HUES6 (cell line): ENCODE results near the gene MYBBP1A.

ENCODE experiments used
- H3K27ac ChIP-seq: 2 replicates; pipeline ENCODE4 v1.7.0; 2013; ENCODE audit warnings: low read depth, mild to moderate bottlenecking, low read length, inconsistent platforms
- H3K27me3 ChIP-seq: 2 replicates; pipeline ENCODE4 v1.6.1; 2013; ENCODE audit warnings: low read length; ENCODE audit not compliant: control insufficient read depth, insufficient read depth
- H3K36me3 ChIP-seq: 2 replicates; pipeline ENCODE4 v1.6.1; 2013; ENCODE audit warnings: low read length; ENCODE audit not compliant: control insufficient read depth, insufficient read depth
- H3K4me1 ChIP-seq: 2 replicates; pipeline ENCODE4 v1.6.1; 2013; ENCODE audit warnings: low read length; ENCODE audit not compliant: control insufficient read depth, insufficient read depth
- H3K4me3 ChIP-seq: 2 replicates; pipeline ENCODE4 v1.5.1; 2013; ENCODE audit warnings: low read depth, low read length
- H3K9ac ChIP-seq: one replicate; pipeline ENCODE4 v1.6.1; 2013; ENCODE audit warnings: mild to moderate bottlenecking, low read length
- H3K9me3 ChIP-seq: 2 replicates; pipeline ENCODE4 v1.6.1; 2013; ENCODE audit warnings: low read depth, low read length; ENCODE audit not compliant: control insufficient read depth, insufficient read depth

The MYBBP1A gene

DNA sequence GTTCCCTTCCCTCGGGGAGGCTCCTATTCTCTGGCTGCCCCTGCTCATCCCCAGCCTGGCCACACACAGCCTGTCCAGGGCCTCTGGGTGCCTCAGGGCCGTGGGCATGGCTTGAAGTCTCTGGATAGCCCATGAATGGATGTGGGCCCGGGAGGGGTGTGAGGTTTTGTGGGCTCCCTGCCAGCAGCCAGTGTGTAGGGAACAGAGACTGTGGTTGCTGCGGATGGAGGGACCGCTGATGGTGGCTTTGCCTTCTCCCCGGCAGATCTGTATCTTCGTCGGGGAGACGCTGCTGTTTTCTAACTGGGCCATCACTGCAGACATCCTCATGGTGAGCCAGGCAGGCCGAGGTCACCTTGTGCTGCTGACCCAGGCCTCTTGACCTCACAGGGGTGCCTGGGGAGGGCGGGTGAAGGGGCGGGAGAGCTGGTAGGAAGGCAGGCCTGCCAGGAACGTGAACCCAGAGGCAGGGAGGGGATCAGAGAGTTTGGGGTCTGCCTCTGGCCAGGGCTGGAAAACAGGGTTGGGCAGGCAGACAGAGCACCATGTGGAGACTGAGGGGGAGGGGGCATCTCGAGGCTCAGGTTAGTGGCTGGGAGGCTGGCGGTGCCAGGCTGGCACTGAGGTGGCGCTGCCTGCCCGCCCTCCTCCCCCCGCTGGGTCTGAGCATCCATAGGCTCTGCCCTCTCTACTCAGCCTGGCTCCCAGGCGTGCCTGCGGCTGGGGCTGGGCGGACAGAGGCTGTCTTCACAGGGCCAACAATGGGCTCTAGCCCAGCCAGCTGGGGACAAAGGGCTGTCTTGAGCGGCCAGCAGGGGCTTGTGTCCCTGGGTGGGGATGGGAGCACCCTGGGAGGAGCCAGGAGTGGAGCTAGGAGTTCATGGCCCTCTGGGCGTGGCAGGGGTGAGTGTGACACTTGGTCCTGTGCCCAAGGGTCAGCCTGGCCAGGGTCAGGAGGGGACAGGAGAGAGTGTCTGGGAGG is 21.4 kb downstream of the MYBBP1A start:
- H3K36me3 ChIP-seq = peaks cover 20% of the 10 kb centered on the region
- no peak overlapping the region for H3K4me3 ChIP-seq
- no peak overlapping the region for H3K27ac ChIP-seq
- H3K27me3 ChIP-seq = peaks cover 44% of the 10 kb centered on the region
- H3K4me1 ChIP-seq = peaks cover 27% of the 10 kb centered on the region
- no peak overlapping the region for H3K9ac ChIP-seq
- no peaks in the 10 kb centered on the region for H3K9me3 ChIP-seq

DNA sequence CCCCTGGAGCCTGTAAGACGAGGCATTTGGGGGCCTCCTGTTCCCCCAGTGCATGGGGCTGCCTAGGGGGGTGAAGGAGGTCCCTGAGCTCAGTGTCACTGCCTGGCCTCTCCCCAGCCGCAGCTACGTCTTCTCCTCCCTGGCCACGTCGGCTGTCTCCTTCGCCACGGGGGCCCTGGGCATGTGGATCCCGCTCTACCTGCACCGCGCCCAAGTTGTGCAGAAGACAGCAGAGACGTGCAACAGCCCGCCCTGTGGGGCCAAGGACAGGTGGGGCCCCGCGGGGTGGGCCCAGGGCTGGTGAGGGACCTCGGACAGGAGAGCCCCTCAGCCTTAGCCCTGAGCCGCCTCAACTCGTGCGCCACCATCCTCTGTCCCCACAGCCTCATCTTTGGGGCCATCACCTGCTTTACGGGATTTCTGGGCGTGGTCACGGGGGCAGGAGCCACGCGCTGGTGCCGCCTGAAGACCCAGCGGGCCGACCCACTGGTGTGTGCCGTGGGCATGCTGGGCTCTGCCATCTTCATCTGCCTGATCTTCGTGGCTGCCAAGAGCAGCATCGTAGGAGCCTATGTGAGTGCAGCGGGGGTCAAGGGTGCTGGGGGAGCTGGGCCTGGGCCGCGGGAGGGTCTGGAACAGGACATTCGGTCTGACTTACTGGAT is 22.2 kb downstream of the MYBBP1A start:
- peaks cover 27% of the 10 kb centered on the region for H3K4me1 ChIP-seq

DNA sequence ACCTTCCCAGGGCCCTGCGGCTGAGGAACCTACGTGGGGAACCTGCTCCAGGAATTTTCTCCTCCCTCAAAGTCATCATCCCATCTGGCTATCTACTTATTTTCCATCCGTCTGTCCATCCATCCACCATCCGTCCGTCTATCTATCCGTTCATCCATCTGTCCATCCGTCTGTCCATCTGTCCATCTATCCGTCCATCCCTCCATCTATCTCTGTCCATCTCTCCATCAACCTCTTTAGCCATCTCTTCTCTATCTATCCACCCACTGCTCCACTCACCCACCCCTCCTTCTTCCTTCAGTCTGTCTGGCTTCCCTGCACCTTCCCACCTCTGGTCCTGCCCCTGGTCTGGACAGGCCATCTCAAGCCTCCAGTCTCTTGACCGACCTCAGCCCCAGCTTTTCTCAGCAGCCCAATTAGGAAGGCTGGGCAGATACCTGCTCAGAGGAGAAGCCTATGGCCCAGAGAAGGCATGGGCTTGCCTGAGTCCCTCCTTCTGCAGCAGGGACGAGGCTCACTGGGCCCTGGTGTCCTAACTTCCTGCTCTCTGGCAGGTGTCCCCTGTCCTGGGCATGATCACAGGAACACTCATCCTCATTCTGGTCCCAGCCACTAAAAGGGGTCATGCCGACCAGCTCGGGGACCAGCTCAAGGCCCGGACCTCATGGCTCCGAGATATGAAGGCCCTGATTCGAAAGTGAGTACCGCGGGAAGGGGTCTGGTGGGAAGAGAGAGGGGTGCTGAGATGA is 23.0 kb downstream of the MYBBP1A start:
- Histone ChIP-seq H3K27ac (no peak overlapping the region), H3K36me3 (peaks cover 4% of the 10 kb centered on the region; the same call in 1 of the 2 replicates), H3K9me3 (no peaks in the 10 kb centered on the region), H3K27me3 (peaks cover 58% of the 10 kb centered on the region), H3K4me1 (peaks cover 31% of the 10 kb centered on the region), H3K4me3 (no peak overlapping the region), H3K9ac (no peak overlapping the region)

More for the DNA sequence above, 22.2 kb downstream of the MYBBP1A start:
- Histone ChIP-seq H3K27ac (no peak overlapping the region), H3K4me3 (no peak overlapping the region), H3K27me3 (peaks cover 52% of the 10 kb centered on the region), H3K9me3 (no peaks in the 10 kb centered on the region), H3K9ac (no peak overlapping the region), H3K36me3 (peaks cover 12% of the 10 kb centered on the region)

DNA sequence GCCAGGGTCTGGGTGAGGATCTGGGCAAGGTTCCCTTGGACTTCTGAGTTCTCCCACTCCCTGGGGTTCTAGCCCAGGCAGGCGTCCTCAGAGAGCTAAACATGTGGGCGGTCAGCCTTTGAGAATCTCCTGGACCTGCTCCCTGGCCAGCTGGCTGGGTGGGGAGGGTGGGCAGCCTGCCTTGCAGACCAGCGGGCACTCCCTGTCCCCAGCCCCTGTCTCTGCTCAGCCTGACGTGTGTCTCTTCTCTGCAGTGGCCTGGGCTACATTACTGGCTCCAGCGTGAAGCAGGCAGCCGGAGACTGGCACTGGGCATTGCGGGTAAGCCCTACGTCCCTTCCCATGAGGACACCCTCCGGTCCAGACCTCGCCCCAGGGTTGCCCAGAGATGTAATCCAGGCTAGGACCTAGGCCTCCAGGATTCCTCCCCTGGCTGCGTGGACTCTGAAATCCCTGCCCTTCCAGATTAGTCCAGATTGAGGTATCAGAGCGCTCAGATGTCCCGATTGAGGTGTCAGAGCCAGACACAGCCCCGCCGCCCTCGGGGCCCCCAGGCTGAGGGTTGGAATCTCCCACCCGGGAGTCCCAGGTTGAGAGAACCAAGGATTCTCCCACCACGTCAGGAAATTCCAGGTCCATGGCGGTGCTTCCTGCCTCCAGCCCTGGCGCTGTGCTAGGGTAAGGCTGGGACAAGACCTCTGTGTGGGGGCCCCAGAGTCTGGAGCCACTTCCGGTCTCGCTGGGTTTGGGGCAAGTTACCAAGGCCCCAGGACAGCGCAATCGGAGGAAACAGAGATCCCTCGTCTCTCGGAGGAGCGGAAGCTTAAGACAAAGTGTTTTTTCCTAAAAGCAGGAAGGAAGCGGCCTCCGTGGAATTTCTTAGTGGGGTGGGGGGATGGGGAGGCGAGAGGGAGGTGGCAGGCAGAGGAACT is 24.1 kb downstream of the MYBBP1A start:
- H3K9me3 ChIP-seq = no peaks in the 10 kb centered on the region

DNA sequence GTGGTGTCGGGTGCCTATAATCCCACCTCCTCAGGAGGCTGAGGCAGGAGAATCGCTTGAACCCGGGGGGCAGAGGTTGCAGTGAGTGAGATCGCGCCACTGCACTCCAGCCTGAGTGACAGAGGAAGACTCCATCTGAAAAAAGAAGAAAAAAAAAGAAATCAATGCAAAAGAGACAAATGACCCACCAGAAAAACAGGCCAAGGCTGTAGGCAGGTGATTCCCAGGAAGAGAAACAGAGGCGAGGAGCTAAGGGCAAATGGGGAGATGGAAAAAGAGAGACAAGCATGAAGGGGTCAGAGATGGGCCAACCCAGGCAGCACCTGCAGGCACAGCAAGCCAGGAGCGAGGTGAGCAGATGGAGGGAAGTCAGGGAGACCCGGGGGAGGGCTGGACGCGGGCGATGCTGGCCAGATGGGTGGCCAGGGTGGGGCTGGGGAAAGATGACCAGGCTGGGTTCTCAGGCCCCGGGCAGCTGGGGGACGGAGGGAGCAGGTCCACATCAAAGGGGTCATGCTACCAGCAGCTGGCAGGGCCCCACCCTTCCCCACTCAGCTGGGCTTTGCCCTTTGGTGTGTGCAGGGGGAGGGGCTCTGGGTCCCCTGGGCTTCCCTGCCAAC is 25.5 kb downstream of the MYBBP1A start:
- no peak overlapping the region for H3K9ac ChIP-seq
- H3K27me3 ChIP-seq = peaks cover 83% of the 10 kb centered on the region
- H3K4me1 ChIP-seq = peaks cover 14% of the 10 kb centered on the region; the same call in 1 of the 2 replicates
- no peak overlapping the region for H3K4me3 ChIP-seq
- no peak overlapping the region for H3K27ac ChIP-seq
- no peaks in the 10 kb centered on the region for H3K36me3 ChIP-seq
- H3K9me3 ChIP-seq = no peaks in the 10 kb centered on the region

More for the DNA sequence above, 24.1 kb downstream of the MYBBP1A start:
- peaks cover 69% of the 10 kb centered on the region for H3K27me3 ChIP-seq
- H3K36me3 ChIP-seq = no peaks in the 10 kb centered on the region
- no peak overlapping the region for H3K27ac ChIP-seq
- H3K4me3 ChIP-seq = no peak overlapping the region
- H3K9ac ChIP-seq = no peak overlapping the region
- H3K4me1 ChIP-seq = peaks cover 21% of the 10 kb centered on the region; the same call in 1 of the 2 replicates

DNA sequence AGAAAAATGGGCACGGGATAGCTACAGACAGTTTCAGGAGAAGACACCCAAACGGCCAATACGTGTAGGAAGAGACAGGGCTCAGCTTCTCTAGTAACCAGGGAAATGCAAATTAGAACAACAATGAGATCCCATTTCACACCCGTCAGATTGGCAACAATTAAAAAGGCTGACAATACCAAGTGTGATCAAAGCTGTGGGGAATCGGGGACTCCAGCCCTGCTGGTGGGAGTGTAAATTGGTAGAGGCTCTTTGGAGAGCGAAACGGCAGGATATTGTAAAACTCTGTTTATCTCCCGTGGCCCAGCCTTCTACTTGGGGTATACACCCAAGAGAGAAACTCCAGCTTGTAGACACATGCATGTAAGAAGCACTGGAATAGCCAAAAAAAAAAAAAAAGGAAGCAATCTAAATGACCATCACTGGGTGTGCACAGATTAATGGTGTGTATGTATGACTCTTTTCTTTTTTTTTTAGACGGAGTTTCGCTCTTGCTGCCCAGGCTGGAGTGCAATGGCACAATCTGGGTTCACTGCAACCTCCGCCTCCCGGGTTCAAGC is 27.5 kb downstream of the MYBBP1A start:
- H3K9ac ChIP-seq = no peak overlapping the region
- no peaks in the 10 kb centered on the region for H3K36me3 ChIP-seq
- H3K4me1 ChIP-seq = peaks cover 11% of the 10 kb centered on the region; the same call in 1 of the 2 replicates
- H3K4me3 ChIP-seq = no peak overlapping the region
- no peak overlapping the region for H3K27ac ChIP-seq
- H3K27me3 ChIP-seq = peaks cover 85% of the 10 kb centered on the region
- no peaks in the 10 kb centered on the region for H3K9me3 ChIP-seq

DNA sequence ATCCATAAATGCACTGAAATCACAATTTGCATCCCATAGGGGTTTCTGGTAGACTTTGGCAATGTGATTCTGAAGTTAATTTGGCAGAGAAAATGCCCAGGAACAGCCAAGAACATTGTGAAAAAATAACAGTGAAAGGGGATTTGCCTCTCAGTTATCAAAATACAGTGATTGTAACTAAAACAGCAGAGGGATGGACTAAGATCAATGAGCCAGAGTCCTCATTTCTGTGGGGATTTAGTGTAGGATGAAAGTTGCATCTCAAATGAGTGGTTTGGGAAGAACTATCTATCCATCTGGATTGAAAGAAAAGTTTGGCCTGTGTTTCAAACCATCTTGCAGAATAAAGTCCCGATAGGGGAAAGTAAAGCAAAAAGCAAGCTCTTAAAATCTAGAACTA is 28.1 kb downstream of the MYBBP1A start:
- Histone ChIP-seq H3K36me3 (no peaks in the 10 kb centered on the region), H3K4me3 (no peak overlapping the region), H3K9ac (no peak overlapping the region), H3K4me1 (peaks cover 11% of the 10 kb centered on the region; the same call in 1 of the 2 replicates), H3K27me3 (peaks cover 82% of the 10 kb centered on the region), H3K27ac (no peak overlapping the region), H3K9me3 (no peaks in the 10 kb centered on the region)

DNA sequence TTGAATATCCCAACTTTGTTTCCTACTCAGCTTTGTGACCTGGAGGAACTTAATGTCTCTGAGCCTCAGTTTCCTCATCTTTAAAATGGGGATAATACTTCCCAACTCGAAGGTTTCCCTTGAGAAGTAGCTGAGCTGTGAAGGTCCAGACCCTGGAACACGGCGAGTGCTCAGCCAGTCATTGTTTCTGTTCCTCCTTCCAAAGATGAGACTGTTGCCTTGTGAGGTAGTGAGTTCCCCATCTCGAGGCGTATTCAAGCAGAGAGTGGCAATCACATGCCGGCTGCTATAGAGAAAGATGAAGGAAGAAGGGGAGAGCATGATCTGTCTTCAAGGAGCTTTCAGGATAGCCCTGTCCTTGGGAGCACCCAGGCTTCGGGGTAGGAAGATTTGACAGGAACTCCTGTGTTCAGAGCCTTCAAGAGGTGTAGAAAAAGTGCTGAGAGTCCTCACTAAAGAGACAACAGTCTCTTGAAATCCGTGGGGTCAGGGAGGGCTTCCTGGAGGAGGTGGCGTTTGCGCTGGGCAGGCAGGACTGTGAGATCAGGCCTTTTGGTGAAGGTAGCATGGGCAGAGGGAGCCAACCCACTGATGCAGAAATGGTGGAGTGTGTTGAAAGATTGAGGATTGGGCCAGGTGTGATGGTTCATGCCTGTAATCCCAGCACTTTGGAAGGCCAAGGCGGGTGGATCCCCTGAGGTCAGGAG is 29.3 kb downstream of the MYBBP1A start:
- Histone ChIP-seq H3K27ac (no peak overlapping the region), H3K9ac (no peak overlapping the region), H3K4me3 (no peak overlapping the region), H3K4me1 (peaks cover 6% of the 10 kb centered on the region; the same call in 1 of the 2 replicates), H3K36me3 (no peaks in the 10 kb centered on the region), H3K9me3 (no peaks in the 10 kb centered on the region), H3K27me3 (peaks cover 69% of the 10 kb centered on the region)

DNA sequence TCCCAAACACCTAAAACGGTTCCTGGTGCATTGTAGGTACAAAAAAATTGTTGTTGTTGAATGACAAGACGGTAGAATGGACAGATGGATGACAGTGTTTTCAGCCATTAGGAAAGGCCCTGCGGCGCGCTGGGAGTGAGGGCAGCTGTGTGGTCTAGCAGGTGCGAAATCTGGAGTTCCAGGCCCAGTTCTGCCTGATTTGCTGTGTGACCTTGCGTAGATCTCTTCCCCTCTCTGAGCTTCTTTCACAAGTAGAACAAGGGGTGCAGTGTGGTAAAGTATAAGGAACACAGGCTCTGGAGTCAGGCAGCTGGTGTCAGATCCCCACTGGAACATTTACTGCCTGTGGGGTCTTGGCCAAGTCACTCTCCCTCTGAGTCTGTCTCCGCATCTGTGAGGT is 31.2 kb downstream of the MYBBP1A start:
- Histone ChIP-seq H3K27ac (no peak overlapping the region), H3K9ac (no peak overlapping the region)

More for the DNA sequence above, 31.2 kb downstream of the MYBBP1A start:
- no peak overlapping the region for H3K4me3 ChIP-seq
- H3K36me3 ChIP-seq = no peaks in the 10 kb centered on the region
- H3K9me3 ChIP-seq = no peaks in the 10 kb centered on the region
- peaks cover 58% of the 10 kb centered on the region for H3K27me3 ChIP-seq
- H3K4me1 ChIP-seq = peaks cover 14% of the 10 kb centered on the region; the same call in 1 of the 2 replicates
